ENCODE results near the gene SNED1. TPM values are rescaled to one million over a fixed set of nuclear protein-coding genes. Genes with fewer than 3 reads are reported as not detected.

The SNED1 gene
- total and polyA plus RNA-seq, 8 donors: 2.0 to 106 (median 16.0) TPM

- WGBS, 5 donors: 94 to 100% (median 98%) methylated on average over 2 of the region's 2 CpGs
- Histone ChIP-seq H3K9me3 (no peaks in the 10 kb centered on the region), H3K27me3 (no peaks in the 10 kb centered on the region), H3K27ac (no peak overlapping the region), H3K36me3 (peaks cover 0 to 16% (median 12%) of the 10 kb centered on the region in 4 donors), H3K4me3 (no peak overlapping the region), H3K4me1 (no peaks in the 10 kb centered on the region)
- intact Hi-C loops (cut with DNase I; ENCODE audit: low total_unique reads): no loop called here
- no peak for DNase-seq
- no peak for TF ChIP-seq EP300 (IDR thresholded peaks at IDR 0.05)
- no peak for TF ChIP-seq POLR2A (IDR thresholded peaks at IDR 0.05)
These were observed 122.0 kb downstream of the SNED1 start for GRCh38 chr2:241120440-241120839.

DNA sequence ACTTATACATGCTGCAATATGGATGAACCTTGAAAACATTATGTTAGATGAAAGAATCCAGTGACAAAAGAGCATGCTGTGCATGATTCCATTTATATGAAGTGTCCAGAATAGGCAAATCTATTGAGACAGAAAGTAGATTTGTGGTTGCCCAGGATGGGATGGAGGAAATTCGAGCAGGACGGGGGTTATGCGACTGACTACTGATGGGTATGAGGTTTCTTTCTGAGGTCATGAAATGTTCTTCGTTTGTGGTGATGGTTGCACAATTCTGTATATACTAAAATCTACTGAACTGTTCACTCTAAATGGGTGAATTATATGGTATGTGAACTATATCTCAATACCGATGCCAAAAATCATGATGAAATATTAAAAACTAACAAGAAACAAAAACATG, 122.6 kb downstream of the SNED1 start:
- DNase-seq: no peak
- H3K36me3 ChIP-seq: peaks cover 0 to 17% (median 14%) of the 10 kb centered on the region in 4 donors
- H3K4me3 ChIP-seq: no peak overlapping the region
- intact Hi-C loops (cut with DNase I; ENCODE audit: low total_unique reads): no loop called here
- H3K9me3 ChIP-seq: no peaks in the 10 kb centered on the region
- TF ChIP-seq POLR2A (IDR thresholded peaks at IDR 0.05) (no peak), EP300 (IDR thresholded peaks at IDR 0.05) (no peak), CTCF (IDR thresholded peaks at IDR 0.05) (no peak), POLR2AphosphoS5 (IDR thresholded peaks at IDR 0.05) (no peak)
- no peaks in the 10 kb centered on the region for H3K27me3 ChIP-seq
- H3K27ac ChIP-seq: no peak overlapping the region
- no peaks in the 10 kb centered on the region for H3K4me1 ChIP-seq
- WGBS, 5 donors: 91 to 95% (median 92%) methylated on average over 5 of the region's 5 CpGs

DNA sequence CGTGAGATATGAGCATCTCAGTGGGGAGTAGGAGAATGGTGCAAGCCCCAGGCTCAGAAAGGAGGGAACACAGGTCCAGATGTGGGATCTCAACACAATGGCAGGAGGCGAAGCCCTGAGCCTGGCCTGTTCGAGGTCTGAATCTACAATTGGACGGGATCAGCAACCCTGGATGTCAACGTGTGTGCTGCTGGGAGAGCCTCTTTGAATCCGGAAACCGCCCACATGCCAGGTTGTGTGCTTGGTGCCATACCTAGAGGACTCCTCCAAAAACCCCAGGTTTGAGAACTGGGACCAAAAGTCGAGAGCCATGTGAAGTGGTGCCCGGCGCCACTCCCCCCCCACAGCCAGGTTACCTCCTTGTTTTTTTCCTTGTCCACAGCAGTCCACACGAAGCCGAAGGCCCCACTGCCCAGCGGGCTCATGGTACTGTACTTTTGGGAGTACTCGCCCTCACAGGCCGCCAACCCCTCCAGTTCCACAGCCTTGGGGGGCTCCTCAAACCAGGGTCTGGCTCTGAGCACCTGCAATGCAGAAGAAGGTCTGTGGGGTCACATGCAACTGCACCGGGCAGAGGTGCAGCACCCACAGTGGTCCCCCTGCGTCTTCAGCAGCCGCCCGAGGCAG, 124.1 kb downstream of the SNED1 start:
- Histone ChIP-seq H3K36me3 (peaks cover 0 to 30% (median 16%) of the 10 kb centered on the region in 4 donors), H3K9me3 (no peaks in the 10 kb centered on the region), H3K4me3 (no peak overlapping the region), H3K27ac (no peak overlapping the region), H3K4me1 (no peaks in the 10 kb centered on the region), H3K27me3 (no peaks in the 10 kb centered on the region)
- no peak for DNase-seq
- WGBS, 5 donors: 87 to 97% (median 91%) methylated on average over 18 to 19 of the region's 19 CpGs
- intact Hi-C loops (cut with DNase I; ENCODE audit: low total_unique reads): no loop called here
- TF ChIP-seq POLR2AphosphoS5 (IDR thresholded peaks at IDR 0.05) (no peak), CTCF (IDR thresholded peaks at IDR 0.05) (no peak), EP300 (IDR thresholded peaks at IDR 0.05) (no peak), POLR2A (IDR thresholded peaks at IDR 0.05) (no peak)

DNA sequence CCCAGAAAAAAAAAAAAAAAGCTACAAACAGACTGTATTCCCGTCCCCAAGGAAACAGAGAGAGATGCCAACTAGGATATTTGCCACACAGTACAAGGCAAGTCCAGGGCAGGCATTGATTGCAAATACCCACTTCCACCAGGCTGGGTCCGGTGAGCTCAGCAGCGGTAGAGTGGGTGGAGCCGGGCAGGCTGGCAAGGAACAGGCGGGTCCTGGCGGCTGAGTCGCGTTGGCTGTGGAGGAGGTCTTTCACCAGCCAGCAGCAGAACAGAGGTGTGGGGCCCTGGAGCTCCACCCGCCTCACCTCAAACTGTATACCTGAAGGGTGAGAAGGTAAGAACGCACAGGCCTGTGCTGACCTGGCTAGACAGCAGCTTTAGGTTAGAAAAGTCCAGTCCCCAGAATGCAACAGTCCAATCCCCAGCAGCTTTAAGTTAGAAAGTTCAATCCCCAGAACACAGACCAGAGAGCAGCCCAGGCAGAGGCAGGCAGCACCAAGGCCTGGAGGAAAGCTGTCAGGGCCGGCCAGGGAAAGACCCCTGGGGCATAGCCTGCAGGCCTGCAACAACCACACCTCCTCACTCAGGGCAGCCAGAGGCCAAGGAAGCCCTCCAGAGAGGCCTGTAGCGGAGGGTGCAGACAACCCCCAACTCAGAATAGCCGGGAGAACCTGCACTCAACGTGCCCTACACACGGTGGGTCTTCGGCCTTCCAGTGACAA, 125.6 kb downstream of the SNED1 start:
- peak; percentile 43 to 87 for DNase-seq
- 56 to 77% (median 63%) methylated on average over 16 of the region's 16 CpGs for WGBS, 5 donors
- intact Hi-C loops (cut with DNase I; ENCODE audit: low total_unique reads): no loop called here
- H3K27ac ChIP-seq: peak overlapping the region in 2 of 5 donors; percentile 30 to 47
- no peak overlapping the region for H3K4me3 ChIP-seq
- H3K36me3 ChIP-seq: peaks cover 0 to 30% (median 16%) of the 10 kb centered on the region in 4 donors
- no peaks in the 10 kb centered on the region for H3K9me3 ChIP-seq
- H3K27me3 ChIP-seq: no peaks in the 10 kb centered on the region
- no peak for TF ChIP-seq POLR2A (IDR thresholded peaks at IDR 0.05)
- TF ChIP-seq CTCF (IDR thresholded peaks at IDR 0.05): peak in 1 of 7 experiments; percentile 14
- TF ChIP-seq POLR2AphosphoS5 (IDR thresholded peaks at IDR 0.05): peak in 1 of 3 donors; percentile 22
- no peaks in the 10 kb centered on the region for H3K4me1 ChIP-seq

- H3K36me3 ChIP-seq: peaks cover 0 to 30% (median 17%) of the 10 kb centered on the region in 4 donors
- H3K27ac ChIP-seq: no peak overlapping the region
- H3K9me3 ChIP-seq: no peaks in the 10 kb centered on the region
- TF ChIP-seq POLR2AphosphoS5 (IDR thresholded peaks at IDR 0.05): no peak
- no peak for TF ChIP-seq POLR2A (IDR thresholded peaks at IDR 0.05)
- TF ChIP-seq CTCF (IDR thresholded peaks at IDR 0.05): no peak
- no peak for TF ChIP-seq EP300 (IDR thresholded peaks at IDR 0.05)
- no peaks in the 10 kb centered on the region for H3K27me3 ChIP-seq
- no peak overlapping the region for H3K4me3 ChIP-seq
- H3K4me1 ChIP-seq: no peaks in the 10 kb centered on the region
- no peak for DNase-seq
- intact Hi-C loops (cut with DNase I; ENCODE audit: low total_unique reads): no loop called here
- WGBS, 5 donors: 88 to 95% (median 94%) methylated on average over 13 of the region's 13 CpGs
These were observed 127.2 kb downstream of the SNED1 start for GRCh38 chr2:241125626-241126025.
